ENCODE measurements around the gene NUMA1. TPM values are rescaled to one million over a fixed set of nuclear protein-coding genes. Genes with fewer than 3 reads are reported as not detected.
A peak's percentile ranks its signal among the peaks of the same experiment; 100 is the strongest.

NUMA1 gene
- total and polyA plus RNA-seq, 9 of the 15 experiments (the other 6 are each of a cell fraction or from before 2014, with no cell fraction given), result 4.1 to 104 (median 51.2) TPM

DNA sequence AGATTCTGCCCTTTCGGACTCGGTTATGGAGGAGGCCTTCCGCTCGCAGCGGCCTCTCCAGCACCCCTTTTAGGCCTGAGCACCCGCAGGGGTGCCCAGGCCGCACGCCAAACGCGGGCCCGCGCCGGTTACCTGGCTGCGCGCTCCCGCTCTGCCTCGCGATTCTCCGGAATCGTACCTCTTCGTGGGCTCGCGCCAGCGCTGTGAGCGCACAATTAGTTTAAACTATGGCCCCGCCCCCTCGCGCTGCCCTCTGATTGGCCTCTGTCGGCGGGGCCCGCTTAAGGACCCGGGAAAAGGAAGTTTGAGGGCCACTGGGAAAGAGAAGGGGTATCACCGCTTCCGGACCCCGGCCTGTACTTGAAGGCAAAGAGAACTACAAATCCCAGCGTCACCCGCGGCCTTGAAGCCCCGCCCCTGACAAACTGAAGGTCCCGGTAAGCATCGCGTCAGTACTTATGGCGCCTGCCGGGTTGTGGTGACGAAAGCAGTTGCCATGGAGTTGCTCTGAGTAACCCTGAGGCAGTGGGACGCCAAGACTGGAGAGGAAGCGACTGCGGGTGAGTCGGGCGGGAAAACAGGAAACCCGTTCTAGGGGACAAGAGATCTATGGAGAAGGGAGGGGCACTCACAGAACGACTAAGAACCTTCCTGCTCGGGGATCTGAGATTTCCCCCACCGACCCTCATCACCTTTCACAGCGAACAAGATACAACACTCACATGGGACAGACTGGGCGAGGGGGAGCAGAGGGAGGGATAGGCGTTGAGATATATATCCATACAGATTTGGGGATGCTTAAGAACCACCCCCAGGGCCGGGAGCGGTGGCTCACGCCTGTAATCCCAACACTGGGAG is at the start of gene NUMA1, which contains the start of gene LRRC51 (continued):
- 0 out of 4 replicates have a peak, but pooled peaks of 1 of the 2 experiments have one; percentile 45 for TF ChIP-seq ZNF639 (CRISPR knock-in tag; conservative IDR thresholded peaks at IDR 0.05 in 1 of 2, IDR thresholded peaks at IDR 0.05 in 1 of 2)
- TF ChIP-seq IFI16 (CRISPR knock-in tag; IDR thresholded peaks at IDR 0.05), result no peak
- TF ChIP-seq SMARCC2 (IDR thresholded peaks at IDR 0.05; ENCODE audit: low read depth), result no peak
- no peak for TF ChIP-seq CBX5 (IDR thresholded peaks at IDR 0.05; ENCODE audit: borderline replicate concordance, low read depth)
- TF ChIP-seq ZBTB12 (CRISPR knock-in tag; IDR thresholded peaks at IDR 0.05), result peak; percentile 86
- TF ChIP-seq ZNF121 (CRISPR knock-in tag; conservative IDR thresholded peaks at IDR 0.05), result no peak
- peak; percentile 93 for TF ChIP-seq MYBL2 (IDR thresholded peaks at IDR 0.05; ENCODE audit: low read depth)
- no peak for TF ChIP-seq MYBL2 (CRISPR knock-in tag; IDR thresholded peaks at IDR 0.05; ENCODE audit: borderline replicate concordance)
- 0 out of 2 replicates have a peak, but pooled peaks have one; percentile 16 for TF ChIP-seq NFE2 (IDR thresholded peaks at IDR 0.05; ENCODE audit: low read depth)
- TF ChIP-seq ZFX (CRISPR knock-in tag; IDR thresholded peaks at IDR 0.05), result peak; percentile 89
- no peak for TF ChIP-seq ZNF586 (CRISPR knock-in tag; conservative IDR thresholded peaks at IDR 0.05)
- peak; percentile 73 for TF ChIP-seq MYC (IDR thresholded peaks at IDR 0.05; ENCODE audit: low read depth, low read length)
- TF ChIP-seq MYC (CRISPR knock-in tag; IDR thresholded peaks at IDR 0.05; ENCODE audit: borderline replicate concordance, low read depth), result no peak
- TF ChIP-seq SIN3A (IDR thresholded peaks at IDR 0.05; ENCODE audit: borderline replicate concordance in 2 of 2, control insufficient read depth in 1 of 2, low read depth in 2 of 2, low read length in 2 of 2), result peak; percentile 90 to 91; a peak in 2 of 4 replicates
- TF ChIP-seq BMI1 (IDR thresholded peaks at IDR 0.05; ENCODE audit: low read length), result peak; percentile 97
- TF ChIP-seq, protein P1, sequence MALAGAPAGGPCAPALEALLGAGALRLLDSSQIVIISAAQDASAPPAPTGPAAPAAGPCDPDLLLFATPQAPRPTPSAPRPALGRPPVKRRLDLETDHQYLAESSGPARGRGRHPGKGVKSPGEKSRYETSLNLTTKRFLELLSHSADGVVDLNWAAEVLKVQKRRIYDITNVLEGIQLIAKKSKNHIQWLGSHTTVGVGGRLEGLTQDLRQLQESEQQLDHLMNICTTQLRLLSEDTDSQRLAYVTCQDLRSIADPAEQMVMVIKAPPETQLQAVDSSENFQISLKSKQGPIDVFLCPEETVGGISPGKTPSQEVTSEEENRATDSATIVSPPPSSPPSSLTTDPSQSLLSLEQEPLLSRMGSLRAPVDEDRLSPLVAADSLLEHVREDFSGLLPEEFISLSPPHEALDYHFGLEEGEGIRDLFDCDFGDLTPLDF (CRISPR knock-in tag; IDR thresholded peaks at IDR 0.05), result peak; percentile 81
- peak; percentile 63 for TF ChIP-seq KDM5B (IDR thresholded peaks at IDR 0.05; ENCODE audit: insufficient replicate concordance, low read depth, low read length)
- peak; percentile 56 for TF ChIP-seq BHLHE40 (IDR thresholded peaks at IDR 0.05; ENCODE audit: low read length)
- no peak for TF ChIP-seq MXD1 (CRISPR knock-in tag; IDR thresholded peaks at IDR 0.05; ENCODE audit: borderline replicate concordance, poor library complexity, severe bottlenecking)
- TF ChIP-seq KLF10 (CRISPR knock-in tag; IDR thresholded peaks at IDR 0.05), result no peak

All from K562 (cell line).